Measurements from ENCODE around the gene TEX38. TPM values are rescaled to one million over a fixed set of nuclear protein-coding genes. Genes with fewer than 3 reads are reported as not detected.

Gene TEX38
- total RNA-seq, 5 donors from 2014 or later (not counting 1 experiment from before 2014, with no cell fraction given): not detected

DNA sequence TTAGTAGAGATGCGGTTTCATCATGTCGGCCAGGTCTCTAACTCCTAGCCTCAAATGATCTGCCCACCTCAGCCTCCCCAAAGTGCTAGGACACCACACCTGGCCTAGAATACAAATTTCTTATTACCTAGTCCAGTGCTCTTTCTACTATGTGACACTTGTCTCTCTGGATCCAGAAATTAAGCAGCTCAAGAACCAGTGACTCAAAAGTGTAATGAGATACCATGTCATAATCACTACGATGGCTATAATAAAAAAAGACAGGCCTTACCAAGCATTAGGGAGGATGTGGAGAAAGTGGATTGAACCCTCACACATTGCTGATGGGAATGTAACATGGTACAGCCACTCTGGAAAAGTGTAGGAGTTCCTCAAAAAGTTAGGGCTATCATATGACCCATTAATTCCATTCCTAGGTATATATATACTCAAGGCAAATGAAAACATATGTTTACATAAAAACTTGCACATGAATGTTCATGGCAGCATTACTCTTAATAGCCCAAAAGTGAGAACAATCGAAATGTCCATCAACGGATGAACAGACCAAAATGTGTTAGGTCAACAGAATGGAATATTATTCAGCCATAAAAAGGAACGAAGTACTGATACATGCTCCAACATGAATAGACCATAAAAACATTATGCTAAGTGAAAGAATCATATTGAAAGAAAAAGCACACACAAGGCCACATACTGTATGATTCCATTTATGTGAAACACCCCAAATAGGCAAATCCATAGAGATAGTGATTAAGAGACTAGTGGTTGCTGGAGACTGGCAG lies 8.3 kb downstream of the TEX38 start:
- no peaks in the 10 kb centered on the region for H3K27me3 ChIP-seq (replicated peaks in 1 of 2; ENCODE audit: control insufficient read depth in 2 of 2, extremely low read depth in 1 of 2, insufficient read depth in 2 of 2, low read length in 1 of 2)
- no peak overlapping the region for H3K4me3 Mint-ChIP-seq
- peaks cover 66% of the 10 kb centered on the region for H3K36me3 Mint-ChIP-seq
- ChIA-PET CTCF (interaction anchor here (0.6 to 0.7 kb wide), 2 partner anchors 47 to 84 kb away, joined by 6 to 7 read pairs; no protein-coding TSS in a partner anchor), POLR2A (no interaction called here)
- H3K4me1 Mint-ChIP-seq: peaks cover 21 to 30% (median 25%) of the 10 kb centered on the region in 3 donors
- H3K27ac Mint-ChIP-seq: peak overlapping the region in 1 of 2 donors; percentile 1
- H3K27ac ChIP-seq (ENCODE audit: low read length): no peak overlapping the region
- H3K36me3 ChIP-seq (ENCODE audit: control insufficient read depth in 2 of 2, extremely low read depth in 1 of 2, insufficient read depth in 1 of 2, low read length in 1 of 2): peaks cover 4 to 65% of the 10 kb centered on the region in 2 donors
- peaks cover 3 to 4% of the 10 kb centered on the region in 2 experiments for H3K4me1 ChIP-seq (ENCODE audit: control insufficient read depth in 1 of 2, extremely low read depth in 1 of 2, insufficient read depth in 2 of 2, low read length in 2 of 2)
- H3K9me3 ChIP-seq: no peaks in the 10 kb centered on the region
- no peak for ATAC-seq (replicated peaks in 1 of 4)
- DNase-seq: no peak
- H3K27me3 Mint-ChIP-seq: no peaks in the 10 kb centered on the region
- no peak overlapping the region for H3K4me3 ChIP-seq (ENCODE audit: control insufficient read depth in 1 of 2, extremely low read depth in 1 of 2, low read length in 1 of 2)
- WGBS (ENCODE audit: insufficient coverage): no CpG with 5 or more reads among the region's 6 CpGs
- no peaks in the 10 kb centered on the region for H3K9me3 Mint-ChIP-seq

GRCh38 chr1:46681333-46682034 lies 9.8 kb downstream of the TEX38 start:
- no peaks in the 10 kb centered on the region for H3K27me3 Mint-ChIP-seq
- ChIA-PET POLR2A (no interaction called here), CTCF (interaction anchor here in 1 of 2 donors (0.5 kb wide), 1 partner anchor 648 kb away, joined by 3 read pairs; no protein-coding TSS in a partner anchor)
- H3K4me1 Mint-ChIP-seq: peaks cover 8 to 15% (median 10%) of the 10 kb centered on the region in 3 donors
- H3K36me3 Mint-ChIP-seq: peaks cover 73% of the 10 kb centered on the region
- no peaks in the 10 kb centered on the region for H3K4me1 ChIP-seq (ENCODE audit: control insufficient read depth in 1 of 2, extremely low read depth in 1 of 2, insufficient read depth in 2 of 2, low read length in 2 of 2)
- ATAC-seq (replicated peaks in 1 of 4): no peak
- DNase-seq: no peak
- H3K27ac ChIP-seq (ENCODE audit: low read length): no peak overlapping the region
- H3K27me3 ChIP-seq (replicated peaks in 1 of 2; ENCODE audit: control insufficient read depth in 2 of 2, extremely low read depth in 1 of 2, insufficient read depth in 2 of 2, low read length in 1 of 2): no peaks in the 10 kb centered on the region
- no peak overlapping the region for H3K4me3 ChIP-seq (ENCODE audit: control insufficient read depth in 1 of 2, extremely low read depth in 1 of 2, low read length in 1 of 2)
- no CpG with 5 or more reads among the region's 1 CpG for WGBS (ENCODE audit: insufficient coverage)
- H3K27ac Mint-ChIP-seq: peak overlapping the region in 1 of 2 donors; percentile 30
- H3K9me3 ChIP-seq: no peaks in the 10 kb centered on the region
- H3K9me3 Mint-ChIP-seq: no peaks in the 10 kb centered on the region
- H3K4me3 Mint-ChIP-seq: no peak overlapping the region
- H3K36me3 ChIP-seq (ENCODE audit: control insufficient read depth in 2 of 2, extremely low read depth in 1 of 2, insufficient read depth in 1 of 2, low read length in 1 of 2): peaks cover 6 to 79% of the 10 kb centered on the region in 2 donors

DNA sequence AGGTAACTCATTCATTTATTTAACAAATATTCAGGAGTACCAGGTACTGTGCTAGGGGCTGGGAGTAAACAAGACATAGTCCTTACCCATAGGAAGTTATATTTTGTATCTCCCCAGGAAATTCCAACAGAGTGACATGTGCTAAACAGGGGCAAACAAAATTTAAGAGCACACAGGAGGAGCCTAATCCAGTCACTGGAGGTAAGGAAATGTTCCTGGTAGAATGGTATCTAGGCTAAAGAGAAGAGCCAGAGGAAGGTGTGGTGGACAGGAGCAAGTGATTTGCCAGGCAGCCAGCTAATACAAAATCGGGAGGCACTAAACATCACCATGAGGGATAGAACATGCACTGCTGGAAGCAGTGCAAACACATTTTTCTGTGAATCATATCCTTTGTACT lies 10.4 kb downstream of the TEX38 start:
- Mint-ChIP-seq H3K4me3 (no peak overlapping the region), H3K27ac (peak overlapping the region; percentile 4 to 30), H3K4me1 (peaks cover 5 to 14% (median 6%) of the 10 kb centered on the region in 3 donors), H3K9me3 (no peaks in the 10 kb centered on the region), H3K27me3 (no peaks in the 10 kb centered on the region), H3K36me3 (peaks cover 79% of the 10 kb centered on the region)
- POLR2A ChIA-PET: no interaction called here
- H3K27ac ChIP-seq (ENCODE audit: low read length): no peak overlapping the region
- H3K9me3 ChIP-seq: no peaks in the 10 kb centered on the region
- no peak overlapping the region for H3K4me3 ChIP-seq (ENCODE audit: control insufficient read depth in 1 of 2, extremely low read depth in 1 of 2, low read length in 1 of 2)
- no peaks in the 10 kb centered on the region for H3K27me3 ChIP-seq (replicated peaks in 1 of 2; ENCODE audit: control insufficient read depth in 2 of 2, extremely low read depth in 1 of 2, insufficient read depth in 2 of 2, low read length in 1 of 2)
- DNase-seq (no peak), ATAC-seq (replicated peaks in 1 of 4) (no peak)
- CTCF ChIA-PET: no interaction called here
- peaks cover 7 to 81% of the 10 kb centered on the region in 2 donors for H3K36me3 ChIP-seq (ENCODE audit: control insufficient read depth in 2 of 2, extremely low read depth in 1 of 2, insufficient read depth in 1 of 2, low read length in 1 of 2)
- WGBS (ENCODE audit: insufficient coverage): no CpG with 5 or more reads among the region's 1 CpG
- no peaks in the 10 kb centered on the region for H3K4me1 ChIP-seq (ENCODE audit: control insufficient read depth in 1 of 2, extremely low read depth in 1 of 2, insufficient read depth in 2 of 2, low read length in 2 of 2)

GRCh38 chr1:46684670-46685069 lies 13.0 kb downstream of the TEX38 start:
- H3K9me3 ChIP-seq: no peaks in the 10 kb centered on the region
- no peaks in the 10 kb centered on the region for H3K4me1 ChIP-seq (ENCODE audit: control insufficient read depth in 1 of 2, extremely low read depth in 1 of 2, insufficient read depth in 2 of 2, low read length in 2 of 2)
- CTCF ChIA-PET: no interaction called here
- no peak overlapping the region for H3K4me3 ChIP-seq (ENCODE audit: control insufficient read depth in 1 of 2, extremely low read depth in 1 of 2, low read length in 1 of 2)
- H3K4me3 Mint-ChIP-seq: no peak overlapping the region
- peaks cover 5 to 17% (median 13%) of the 10 kb centered on the region in 3 donors for H3K4me1 Mint-ChIP-seq
- DNase-seq: no peak
- H3K9me3 Mint-ChIP-seq: no peaks in the 10 kb centered on the region
- H3K27ac Mint-ChIP-seq: no peak overlapping the region
- H3K36me3 ChIP-seq (ENCODE audit: control insufficient read depth in 2 of 2, extremely low read depth in 1 of 2, insufficient read depth in 1 of 2, low read length in 1 of 2): peaks cover 12 to 91% of the 10 kb centered on the region in 2 donors
- H3K27me3 Mint-ChIP-seq: no peaks in the 10 kb centered on the region
- H3K27ac ChIP-seq (ENCODE audit: low read length): no peak overlapping the region
- peaks cover 83% of the 10 kb centered on the region for H3K36me3 Mint-ChIP-seq
- POLR2A ChIA-PET: interaction anchor here in 1 of 2 donors (1.2 kb wide), 1 partner anchor 11 kb away, joined by 3 read pairs; no protein-coding TSS in a partner anchor
- no peak for ATAC-seq (replicated peaks in 1 of 4)
- H3K27me3 ChIP-seq (replicated peaks in 1 of 2; ENCODE audit: control insufficient read depth in 2 of 2, extremely low read depth in 1 of 2, insufficient read depth in 2 of 2, low read length in 1 of 2): no peaks in the 10 kb centered on the region
- WGBS (ENCODE audit: insufficient coverage): no CpG with 5 or more reads among the region's 2 CpGs

GRCh38 chr1:46686255-46686654 lies 14.6 kb downstream of the TEX38 start:
- CTCF ChIA-PET: no interaction called here
- Histone ChIP-seq H3K27ac (ENCODE audit: low read length) (no peak overlapping the region), H3K9me3 (no peaks in the 10 kb centered on the region), H3K27me3 (replicated peaks in 1 of 2; ENCODE audit: control insufficient read depth in 2 of 2, extremely low read depth in 1 of 2, insufficient read depth in 2 of 2, low read length in 1 of 2) (no peaks in the 10 kb centered on the region), H3K4me3 (ENCODE audit: control insufficient read depth in 1 of 2, extremely low read depth in 1 of 2, low read length in 1 of 2) (no peak overlapping the region), H3K4me1 (ENCODE audit: control insufficient read depth in 1 of 2, extremely low read depth in 1 of 2, insufficient read depth in 2 of 2, low read length in 2 of 2) (no peaks in the 10 kb centered on the region), H3K36me3 (ENCODE audit: control insufficient read depth in 2 of 2, extremely low read depth in 1 of 2, insufficient read depth in 1 of 2, low read length in 1 of 2) (peaks cover 10 to 97% of the 10 kb centered on the region in 2 donors)
- ATAC-seq (replicated peaks in 1 of 4) (no peak), DNase-seq (no peak)
- Mint-ChIP-seq H3K4me3 (no peak overlapping the region), H3K27ac (peak overlapping the region; percentile 7 to 60), H3K27me3 (no peaks in the 10 kb centered on the region), H3K4me1 (peaks cover 5 to 17% (median 13%) of the 10 kb centered on the region in 3 donors), H3K36me3 (peaks cover 75% of the 10 kb centered on the region), H3K9me3 (no peaks in the 10 kb centered on the region)
- no CpG with 5 or more reads among the region's 1 CpG for WGBS (ENCODE audit: insufficient coverage)
- POLR2A ChIA-PET: interaction anchor here in 1 of 2 donors (1.2 kb wide), 1 partner anchor 12 kb away, joined by 3 read pairs; no protein-coding TSS in a partner anchor

DNA sequence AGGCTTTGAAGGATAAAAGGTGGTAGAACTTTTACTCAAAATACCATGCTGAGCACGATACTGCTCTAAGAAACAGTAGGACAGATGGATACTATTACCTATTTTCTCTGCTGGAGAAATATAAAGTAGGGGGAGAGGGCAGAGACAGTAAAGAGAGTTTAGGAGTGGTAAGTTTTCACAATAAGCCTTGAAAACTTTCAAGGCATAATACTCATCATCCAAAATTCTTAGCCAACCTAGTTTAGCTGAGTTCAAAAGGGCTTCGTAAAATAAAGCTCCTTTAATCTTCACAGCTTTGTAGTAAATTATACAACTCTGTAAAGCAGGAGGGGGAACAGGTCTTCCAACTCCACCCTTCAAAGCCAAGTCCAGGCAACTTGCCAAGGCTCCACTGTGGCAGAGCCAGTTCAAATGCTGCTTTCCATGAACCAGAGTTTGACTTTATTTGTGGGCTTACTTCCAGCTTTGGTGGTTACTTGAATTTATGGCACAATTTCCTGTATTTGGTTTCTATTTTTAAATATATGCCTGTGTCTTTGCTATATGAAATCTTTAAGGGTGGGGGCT lies 15.5 kb downstream of the TEX38 start:
- H3K9me3 Mint-ChIP-seq: no peaks in the 10 kb centered on the region
- DNase-seq (no peak), ATAC-seq (replicated peaks in 1 of 4) (no peak)
- ChIA-PET POLR2A (interaction anchor here in 1 of 2 donors (0.6 kb wide), 1 partner anchor 15 kb away, joined by 3 read pairs; no protein-coding TSS in a partner anchor), CTCF (no interaction called here)
- peak overlapping the region; percentile 37 to 62 for H3K27ac Mint-ChIP-seq
- no peaks in the 10 kb centered on the region for H3K4me1 ChIP-seq (ENCODE audit: control insufficient read depth in 1 of 2, extremely low read depth in 1 of 2, insufficient read depth in 2 of 2, low read length in 2 of 2)
- peaks cover 14 to 97% of the 10 kb centered on the region in 2 donors for H3K36me3 ChIP-seq (ENCODE audit: control insufficient read depth in 2 of 2, extremely low read depth in 1 of 2, insufficient read depth in 1 of 2, low read length in 1 of 2)
- no CpG with 5 or more reads among the region's 2 CpGs for WGBS (ENCODE audit: insufficient coverage)
- H3K9me3 ChIP-seq: no peaks in the 10 kb centered on the region
- H3K4me3 ChIP-seq (ENCODE audit: control insufficient read depth in 1 of 2, extremely low read depth in 1 of 2, low read length in 1 of 2): no peak overlapping the region
- peaks cover 73% of the 10 kb centered on the region for H3K36me3 Mint-ChIP-seq
- peaks cover 5 to 17% (median 13%) of the 10 kb centered on the region in 3 donors for H3K4me1 Mint-ChIP-seq
- no peaks in the 10 kb centered on the region for H3K27me3 Mint-ChIP-seq
- peak overlapping the region in 1 of 3 donors; percentile 12 for H3K4me3 Mint-ChIP-seq
- H3K27ac ChIP-seq (ENCODE audit: low read length): no peak overlapping the region
- no peaks in the 10 kb centered on the region for H3K27me3 ChIP-seq (replicated peaks in 1 of 2; ENCODE audit: control insufficient read depth in 2 of 2, extremely low read depth in 1 of 2, insufficient read depth in 2 of 2, low read length in 1 of 2)
